Measurements from ENCODE around the gene SLC10A7. TPM values are rescaled to one million over a fixed set of nuclear protein-coding genes. Genes with fewer than 3 reads are reported as not detected.

The SLC10A7 gene
- total RNA-seq, 1 experiment from 2014 or later: 3.9 TPM

GRCh38 chr4:146285037-146285436, 236.7 kb downstream of the SLC10A7 start:
- Histone ChIP-seq H4K20me1 (ENCODE audit: control insufficient read depth, insufficient read depth, insufficient read length) (no peaks in the 10 kb centered on the region), H3K56ac (ENCODE audit: insufficient read length, low read depth, low read length) (no peak overlapping the region), H3K4me2 (ENCODE audit: insufficient read depth, insufficient read length, low read length) (no peak overlapping the region), H2AFZ (ENCODE audit: low read length) (no peak overlapping the region), H4K8ac (replicated peaks; ENCODE audit: insufficient read length, low read depth, low read length) (no peak overlapping the region), H2BK20ac (ENCODE audit: low read depth, low read length, poor library complexity, severe bottlenecking) (no peak overlapping the region), H2BK15ac (ENCODE audit: low read depth, low read length) (no peak overlapping the region), H3K14ac (ENCODE audit: insufficient read depth, low read length) (no peak overlapping the region), H4K5ac (ENCODE audit: insufficient read length, low read depth, low read length) (no peak overlapping the region), H3K4me1 (ENCODE audit: insufficient read depth, low read length) (no peaks in the 10 kb centered on the region; the same call in 1 of the 2 replicates), H2BK120ac (ENCODE audit: low read depth, low read length, poor library complexity, severe bottlenecking) (no peak overlapping the region), H3K9me3 (ENCODE audit: control insufficient read depth, low read depth, low read length) (no peaks in the 10 kb centered on the region), H4K91ac (ENCODE audit: insufficient read length, low read depth, low read length) (no peak overlapping the region), H3K27me3 (ENCODE audit: insufficient read depth, low read length) (no peaks in the 10 kb centered on the region), H2AK5ac (ENCODE audit: insufficient read length, low read length) (no peak overlapping the region), H3K23me2 (ENCODE audit: insufficient read length, low read depth, low read length, poor library complexity, severe bottlenecking) (no peaks in the 10 kb centered on the region), H3K79me1 (ENCODE audit: insufficient read depth, low read depth, low read length, poor library complexity, severe bottlenecking) (no peaks in the 10 kb centered on the region), H2BK5ac (ENCODE audit: insufficient read length, low read length) (no peak overlapping the region), H3K18ac (ENCODE audit: insufficient read length, low read depth, low read length) (no peak overlapping the region), H3K9ac (ENCODE audit: extremely low read depth, insufficient read length, low read length) (no peak overlapping the region), H3K79me2 (ENCODE audit: insufficient read depth, low read length) (no peaks in the 10 kb centered on the region), H2BK12ac (ENCODE audit: insufficient read length, low read depth, low read length) (no peak overlapping the region), H3K27ac (ENCODE audit: insufficient read length, low read depth, low read length) (no peak overlapping the region), H3T11ph (ENCODE audit: low read length) (no peak overlapping the region), H3K23ac (ENCODE audit: insufficient read length, low read depth, low read length) (no peak overlapping the region), H3K4ac (ENCODE audit: low read depth, low read length) (no peak overlapping the region)
- Mint-ChIP-seq H3K4me3 (no peak overlapping the region), H3K9me3 (no peaks in the 10 kb centered on the region), H3K27me3 (ENCODE audit: low read depth) (no peaks in the 10 kb centered on the region), H3K27ac (no peak overlapping the region), H3K4me1 (no peaks in the 10 kb centered on the region), H3K36me3 (ENCODE audit: insufficient read depth in 1 of 3, low read depth in 3 of 3) (no peaks in the 10 kb centered on the region)
- TF ChIP-seq CTCF (conservative IDR thresholded peaks at IDR 0.05): no peak
- no peak for DNase-seq
